A549 (cell line): ENCODE data around the gene C6orf52. TPM values are rescaled to one million over a fixed set of nuclear protein-coding genes. Genes with fewer than 3 reads are reported as not detected.

Source experiments
- ATAC-seq, 2 experiments: fragments of 200-7000 bp in 1 of 2; fragments of >200 bp in 1 of 2; cut with Nextera tagmentation in 1 of 2; cut with Tn5 transposase in 1 of 2; 3 replicates each; pipeline versions ENCODE4 v1.8.0 to v1.9.1; 2018 to 2020; ENCODE audit warnings: mild to moderate bottlenecking in 1 of 2, moderate library complexity in 1 of 2
- CTCF ChIA-PET: fragments of 300-600 bp; sonication (Branson Sonifier 250); formaldehyde crosslinking; extraction: SDS; loops from one replicate; lab custom pipeline; 2021; ENCODE audit warnings: antibody characterized with exemption, inconsistent platforms; lab: Yijun Ruan, JAX
- POLR2A ChIA-PET: fragments of 350-600 bp; formaldehyde crosslinking; extraction: SDS; loops from one replicate; lab custom pipeline; 2021; ENCODE audit warnings: antibody characterized with exemption, inconsistent platforms; lab: Yijun Ruan, JAX
- DNase-seq, 2 experiments: peaks; one replicate each; pipeline versions ENCODE4 v3.0.0 to v3.0.0-alpha.2; 2011 to 2016; ENCODE audit warnings: low read depth in 1 of 2, low spot score in 1 of 2
- FAIRE-seq: peaks from 2 replicates; lab custom pipeline; 2011; peaks lifted over from hg19 to GRCh38; lab: Jason Lieb, UNC
- H3K27ac ChIP-seq, 2 experiments: fragments of >200 bp; sonication (Bioruptor Twin); formaldehyde crosslinking; 3 replicates each; pipeline ENCODE4 v1.5.1; 2016 to 2017
- H3K4me1 ChIP-seq: fragments of >200 bp; sonication (Bioruptor Twin); formaldehyde crosslinking; 3 replicates; pipeline ENCODE4 v1.6.1; 2016
- H3K4me2 ChIP-seq: fragments of >200 bp; sonication (Bioruptor Twin); formaldehyde crosslinking; 3 replicates; pipeline ENCODE4 v1.6.1; 2016
- H3K4me3 ChIP-seq: fragments of >200 bp; sonication (Bioruptor Twin); formaldehyde crosslinking; 3 replicates; pipeline ENCODE4 v1.5.1; 2016
- H3K9me3 ChIP-seq: fragments of >200 bp; sonication (Bioruptor Twin); formaldehyde crosslinking; 3 replicates; pipeline ENCODE4 v1.6.1; 2016
- BCL3 ChIP-seq: fragments of >200 bp; sonication (Bioruptor Twin); formaldehyde crosslinking; IDR thresholded peaks from 3 replicates; pipeline ENCODE4 v1.6.1; 2016
- CBX2 ChIP-seq: fragments of 200-600 bp; sonication (generic); IDR thresholded peaks from 2 replicates; pipeline ENCODE4 v1.6.1; 2016; ENCODE audit warnings: low read depth, mild to moderate bottlenecking, borderline replicate concordance
- CBX8 ChIP-seq: fragments of 200-600 bp; sonication (generic); IDR thresholded peaks from 2 replicates; pipeline ENCODE4 v1.6.1; 2016
- CEBPB ChIP-seq, 2 experiments: fragments of >200 bp in 1 of 2; sonication (Bioruptor Twin) in 1 of 2; formaldehyde crosslinking in 1 of 2; IDR thresholded peaks; 2 replicates each; pipeline ENCODE4 v1.6.1; 2012 to 2016
- CHD2 ChIP-seq: fragments of 150-350 bp; IDR thresholded peaks from 2 replicates; pipeline ENCODE4 v1.6.1; 2014; ENCODE audit warnings: low read length; ENCODE audit not compliant: partially characterized antibody
- CHD4 ChIP-seq: fragments of 200-600 bp; sonication (generic); IDR thresholded peaks from 2 replicates; pipeline ENCODE4 v1.6.1; 2016; ENCODE audit warnings: antibody characterized with exemption, mild to moderate bottlenecking, borderline replicate concordance
- EHMT2 ChIP-seq: fragments of 200-600 bp; sonication (generic); IDR thresholded peaks from 2 replicates; pipeline ENCODE4 v1.6.1; 2016; ENCODE audit warnings: antibody characterized with exemption, low read depth, mild to moderate bottlenecking, moderate library complexity
- FOSB ChIP-seq: fragments of 250-450 bp; sonication (Bioruptor Pico); IDR thresholded peaks from 2 replicates; pipeline ENCODE4 v1.5.0; 2020; ENCODE audit warnings: mild to moderate bottlenecking, moderate library complexity
- FOXS1 ChIP-seq: fragments of 250-450 bp; sonication (Bioruptor Pico); IDR thresholded peaks from 2 replicates; pipeline ENCODE4 v1.5.0; 2020; ENCODE audit warnings: mild to moderate bottlenecking, moderate library complexity
- GATA3 ChIP-seq: IDR thresholded peaks from 2 replicates; pipeline ENCODE4 v1.6.1; 2012; ENCODE audit warnings: borderline replicate concordance
- HDAC2 ChIP-seq: fragments of 200-600 bp; sonication (generic); IDR thresholded peaks from 2 replicates; pipeline ENCODE4 v1.6.1; 2016
- HMGXB4 ChIP-seq: fragments of 250-450 bp; sonication (Bioruptor Pico); IDR thresholded peaks from 2 replicates; pipeline ENCODE4 v1.5.0; 2021; ENCODE audit warnings: mild to moderate bottlenecking, moderate library complexity, borderline replicate concordance
- JUN ChIP-seq, 2 experiments: fragments of >200 bp; sonication (Bioruptor Twin); formaldehyde crosslinking; IDR thresholded peaks; 2 replicates in 1 of 2; 3 replicates in 1 of 2; pipeline ENCODE4 v1.6.1; 2016 to 2017
- KDM5A ChIP-seq: fragments of 200-600 bp; sonication (generic); IDR thresholded peaks from 2 replicates; pipeline ENCODE4 v1.6.1; 2016; ENCODE audit warnings: antibody characterized with exemption, mild to moderate bottlenecking
- MAFK ChIP-seq: fragments of 450-650 bp; IDR thresholded peaks from 2 replicates; pipeline ENCODE4 v1.6.1; 2014; ENCODE audit not compliant: partially characterized antibody
- MAZ ChIP-seq: fragments of 150-350 bp; IDR thresholded peaks from 2 replicates; pipeline ENCODE4 v1.6.1; 2014; ENCODE audit warnings: antibody characterized with exemption, low read depth, low read length, borderline replicate concordance
- NFE2L2 ChIP-seq: fragments of 150-350 bp; conservative IDR thresholded peaks from 2 replicates; pipeline ENCODE4 v1.6.1; 2014; ENCODE audit warnings: low read length
- PBX3 ChIP-seq: IDR thresholded peaks from 2 replicates; pipeline ENCODE4 v1.6.1; 2012
- POLR2A ChIP-seq: IDR thresholded peaks from 2 replicates; pipeline ENCODE4 v1.6.1; 2012; ENCODE audit warnings: mild to moderate bottlenecking, low read length
- RAD21 ChIP-seq, 2 experiments: fragments of >200 bp in 1 of 2; sonication (Bioruptor Twin) in 1 of 2; formaldehyde crosslinking in 1 of 2; IDR thresholded peaks in 1 of 2; conservative IDR thresholded peaks in 1 of 2; 2 replicates in 1 of 2; 3 replicates in 1 of 2; pipeline ENCODE4 v1.6.1; 2012 to 2018; ENCODE audit warnings: inconsistent platforms in 1 of 2
- RARB ChIP-seq: fragments of 250-450 bp; sonication (Bioruptor Pico); IDR thresholded peaks from 2 replicates; pipeline ENCODE4 v1.8.0; 2021; ENCODE audit warnings: mild to moderate bottlenecking, moderate library complexity
- RNF2 ChIP-seq: fragments of 200-600 bp; sonication (generic); IDR thresholded peaks from 2 replicates; pipeline ENCODE4 v1.6.1; 2016; ENCODE audit warnings: low read depth, mild to moderate bottlenecking, antibody characterized with exemption, moderate library complexity, borderline replicate concordance
- SMC3 ChIP-seq: fragments of >200 bp; sonication (Bioruptor Twin); formaldehyde crosslinking; IDR thresholded peaks from 3 replicates; pipeline ENCODE4 v1.6.1; 2018; ENCODE audit warnings: inconsistent platforms
- TFCP2L1 ChIP-seq: fragments of 250-450 bp; sonication (Bioruptor Pico); IDR thresholded peaks from 2 replicates; pipeline ENCODE4 v1.5.0; 2021; ENCODE audit warnings: mild to moderate bottlenecking
- USF2 ChIP-seq: fragments of 450-650 bp; IDR thresholded peaks from 2 replicates; pipeline ENCODE4 v1.6.1; 2014; ENCODE audit warnings: antibody characterized with exemption
- ZFP36 ChIP-seq: fragments of 450-650 bp; IDR thresholded peaks from 2 replicates; pipeline ENCODE4 v1.6.1; 2014; ENCODE audit warnings: borderline replicate concordance; ENCODE audit not compliant: partially characterized antibody
- WGBS: methylation state at CpG from one replicate; pipeline ENCODE4 v1.1.6; 2017; ENCODE audit errors: missing lambda C conversion rate; 5-methylcytosine and 5-hydroxymethylcytosine counted together
- polyA plus RNA-seq, 4 experiments: library from polyadenylated mRNA; depleted of rRNA in 3 of 4; stranded (reverse); fragments of >200 nt; fragmentation: RNase III in 1 of 4; extraction: RNeasy Plus Mini Kit Qiagen cat#74134 plus additional on column Dnase treatment in 1 of 4; gene quantifications; 2 replicates in 3 of 4; 3 replicates in 1 of 4; pipeline ENCODE4 v1.2.3, GENCODE V29; 2011 to 2017
- TF ChIP-seq, protein P1 (sequence below): fragments of 200-600 bp; sonication (generic); IDR thresholded peaks from 2 replicates; pipeline ENCODE4 v1.6.1; 2016; ENCODE audit warnings: antibody characterized with exemption, mild to moderate bottlenecking, moderate library complexity

The C6orf52 gene
- polyA plus RNA-seq, 2 of the 4 experiments (the other 2 are of a cell fraction) = 1.3 to 2.2 TPM

GRCh38 chr6:10720265-10720959 lies 26.0 kb upstream of the C6orf52 start:
- H3K4me1 ChIP-seq = peaks cover 17% of the 10 kb centered on the region
- ATAC-seq (no peak), FAIRE-seq (no peak), DNase-seq (no peak)
- H3K27ac ChIP-seq = no peak overlapping the region
- H3K4me2 ChIP-seq = no peak overlapping the region
- TF ChIP-seq SMC3 (no peak), CBX2 (no peak), NFE2L2 (no peak), KDM5A (no peak), CBX8 (no peak), HDAC2 (no peak), JUN (IDR thresholded peaks at IDR 0.05) (no peak), POLR2A (no peak), HMGXB4 (CRISPR knock-in tag) (no peak), USF2 (no peak), RARB (CRISPR knock-in tag) (no peak), CHD4 (no peak), FOSB (CRISPR knock-in tag) (no peak), CHD2 (no peak)
- TF ChIP-seq, protein P1, sequence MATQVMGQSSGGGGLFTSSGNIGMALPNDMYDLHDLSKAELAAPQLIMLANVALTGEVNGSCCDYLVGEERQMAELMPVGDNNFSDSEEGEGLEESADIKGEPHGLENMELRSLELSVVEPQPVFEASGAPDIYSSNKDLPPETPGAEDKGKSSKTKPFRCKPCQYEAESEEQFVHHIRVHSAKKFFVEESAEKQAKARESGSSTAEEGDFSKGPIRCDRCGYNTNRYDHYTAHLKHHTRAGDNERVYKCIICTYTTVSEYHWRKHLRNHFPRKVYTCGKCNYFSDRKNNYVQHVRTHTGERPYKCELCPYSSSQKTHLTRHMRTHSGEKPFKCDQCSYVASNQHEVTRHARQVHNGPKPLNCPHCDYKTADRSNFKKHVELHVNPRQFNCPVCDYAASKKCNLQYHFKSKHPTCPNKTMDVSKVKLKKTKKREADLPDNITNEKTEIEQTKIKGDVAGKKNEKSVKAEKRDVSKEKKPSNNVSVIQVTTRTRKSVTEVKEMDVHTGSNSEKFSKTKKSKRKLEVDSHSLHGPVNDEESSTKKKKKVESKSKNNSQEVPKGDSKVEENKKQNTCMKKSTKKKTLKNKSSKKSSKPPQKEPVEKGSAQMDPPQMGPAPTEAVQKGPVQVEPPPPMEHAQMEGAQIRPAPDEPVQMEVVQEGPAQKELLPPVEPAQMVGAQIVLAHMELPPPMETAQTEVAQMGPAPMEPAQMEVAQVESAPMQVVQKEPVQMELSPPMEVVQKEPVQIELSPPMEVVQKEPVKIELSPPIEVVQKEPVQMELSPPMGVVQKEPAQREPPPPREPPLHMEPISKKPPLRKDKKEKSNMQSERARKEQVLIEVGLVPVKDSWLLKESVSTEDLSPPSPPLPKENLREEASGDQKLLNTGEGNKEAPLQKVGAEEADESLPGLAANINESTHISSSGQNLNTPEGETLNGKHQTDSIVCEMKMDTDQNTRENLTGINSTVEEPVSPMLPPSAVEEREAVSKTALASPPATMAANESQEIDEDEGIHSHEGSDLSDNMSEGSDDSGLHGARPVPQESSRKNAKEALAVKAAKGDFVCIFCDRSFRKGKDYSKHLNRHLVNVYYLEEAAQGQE = no peak
- H3K4me3 ChIP-seq = no peak overlapping the region
- H3K9me3 ChIP-seq = peaks cover 6% of the 10 kb centered on the region; the same call in 1 of the 3 replicates
- ChIA-PET POLR2A (interaction anchor here (0.5 to 1.7 kb wide), 2 partner anchors 25 to 26 kb away, joined by 3 to 4 read pairs; partner anchors contain the start of genes C6orf52 and PAK1IP1), CTCF (interaction anchor here (1.2 to 2.2 kb wide), 3 partner anchors 11 to 45 kb away, joined by 4 to 5 read pairs (median 4); no protein-coding TSS in a partner anchor)
- 98% methylated on average over 24 of the region's 49 CpGs for WGBS

- Histone ChIP-seq H3K4me3 (no peak overlapping the region), H3K9me3 (peaks cover 6% of the 10 kb centered on the region; the same call in 1 of the 3 replicates), H3K27ac (no peak overlapping the region), H3K4me1 (peaks cover 17% of the 10 kb centered on the region), H3K4me2 (no peak overlapping the region)
- ATAC-seq (no peak), DNase-seq (no peak), FAIRE-seq (no peak)
- POLR2A ChIA-PET = interaction anchor here (1.7 kb wide), 1 partner anchor 25 kb away, joined by 4 read pairs; the partner anchor contains the start of genes C6orf52 and PAK1IP1
- 98% methylated on average over 14 of the region's 21 CpGs for WGBS
- CTCF ChIA-PET = interaction anchor here (2.2 kb wide), 1 partner anchor 46 kb away, joined by 5 read pairs; no protein-coding TSS in a partner anchor
- TF ChIP-seq ZFP36 (no peak), CBX2 (no peak), NFE2L2 (no peak), RAD21 (conservative IDR thresholded peaks at IDR 0.05 in 1 of 2, IDR thresholded peaks at IDR 0.05 in 1 of 2) (no peak), TFCP2L1 (CRISPR knock-in tag) (no peak), RNF2 (no peak), MAFK (no peak), FOXS1 (CRISPR knock-in tag) (no peak), EHMT2 (no peak), BCL3 (no peak), GATA3 (no peak), PBX3 (no peak), HMGXB4 (CRISPR knock-in tag) (no peak), MAZ (no peak), CEBPB (IDR thresholded peaks at IDR 0.05) (no peak), FOSB (CRISPR knock-in tag) (no peak)
These were observed 25.5 kb upstream of the C6orf52 start for GRCh38 chr6:10719964-10720264.
